OCI-LY7 (cell line): ENCODE results near the gene GADL1. TPM values are rescaled to one million over a fixed set of nuclear protein-coding genes. Genes with fewer than 3 reads are reported as not detected.

Source experiments
- BruUV-seq: library from RNA; stranded (reverse); fragments of 400-500 nt; replicated peaks from 2 replicates; lab custom pipeline; 2021; lab: Mats Ljungman, UMichigan
- CTCF ChIA-PET: fragments of 300-600 bp; sonication (Branson Sonifier 250); formaldehyde crosslinking; loops from one replicate; lab custom pipeline; 2022; ENCODE audit warnings: antibody characterized with exemption; ENCODE audit not compliant: unreplicated experiment; lab: Charles Lee
- POLR2A ChIA-PET: fragments of 300-600 bp; sonication (Branson Sonifier 250); formaldehyde crosslinking; loops from one replicate; lab custom pipeline; 2022; ENCODE audit warnings: antibody characterized with exemption; lab: Charles Lee
- DNase-seq: peaks from one replicate; pipeline ENCODE4 v3.0.0-alpha.2; 2015; ENCODE audit warnings: low spot score
- H2AFZ ChIP-seq: fragments of 200-600 bp; sonication (generic), shearing (Covaris generic); 2 replicates; pipeline ENCODE4 v1.6.1; 2014; ENCODE audit warnings: mild to moderate bottlenecking, antibody characterized with exemption, low read length, moderate library complexity
- H3K27ac ChIP-seq: fragments of 200-600 bp; sonication (generic); 2 replicates; pipeline ENCODE4 v1.5.1; 2014; ENCODE audit warnings: mixed run types, low read depth, mild to moderate bottlenecking, moderate library complexity, low read length, inconsistent platforms; ENCODE audit not compliant: poor library complexity, severe bottlenecking
- H3K36me3 ChIP-seq: fragments of 200-600 bp; sonication (generic); 2 replicates; pipeline ENCODE4 v1.6.1; 2014; ENCODE audit warnings: mild to moderate bottlenecking, antibody characterized with exemption, low read length, moderate library complexity, mixed read lengths; ENCODE audit not compliant: insufficient read depth
- H3K4me1 ChIP-seq: fragments of 200-600 bp; sonication (generic); 2 replicates; pipeline ENCODE4 v1.5.1; 2014; ENCODE audit warnings: mild to moderate bottlenecking, low read length; ENCODE audit not compliant: insufficient read depth, poor library complexity, severe bottlenecking
- H3K4me2 ChIP-seq: fragments of 200-600 bp; sonication (generic); 2 replicates; pipeline ENCODE4 v1.6.1; 2014; ENCODE audit warnings: mild to moderate bottlenecking, low read length
- H3K4me3 ChIP-seq: fragments of 200-600 bp; sonication (generic); 2 replicates; pipeline ENCODE4 v1.5.1; 2014; ENCODE audit warnings: mild to moderate bottlenecking, low read depth, low read length; ENCODE audit not compliant: poor library complexity, severe bottlenecking
- H3K79me2 ChIP-seq: fragments of 200-600 bp; sonication (generic); 2 replicates; pipeline ENCODE4 v1.6.1; 2016; ENCODE audit warnings: low read depth, mild to moderate bottlenecking, low read length, moderate library complexity, mixed read lengths; ENCODE audit not compliant: insufficient read depth
- H3K9me2 ChIP-seq: fragments of 200-600 bp; sonication (generic); 2 replicates; pipeline ENCODE4 v1.6.1; 2016; ENCODE audit warnings: mild to moderate bottlenecking, low read length, mixed read lengths; ENCODE audit not compliant: insufficient read depth
- H3K9me3 ChIP-seq: fragments of 200-600 bp; sonication (generic); 2 replicates; pipeline ENCODE4 v1.6.1; 2014; ENCODE audit warnings: mild to moderate bottlenecking, mixed run types, low read length, mixed read lengths
- H4K20me1 ChIP-seq: fragments of 200-600 bp; sonication (generic); 2 replicates; pipeline ENCODE4 v1.6.1; 2014; ENCODE audit warnings: mild to moderate bottlenecking, antibody characterized with exemption, low read length, moderate library complexity, mixed read lengths; ENCODE audit not compliant: insufficient read depth
- CTCF ChIP-seq: fragments of 200-600 bp; sonication (generic); conservative IDR thresholded peaks from 2 replicates; pipeline ENCODE4 v1.5.1; 2014; ENCODE audit warnings: mild to moderate bottlenecking, antibody characterized with exemption, low read length, moderate library complexity, mixed read lengths
- EZH2phosphoT487 ChIP-seq: fragments of 200-600 bp; sonication (generic); IDR thresholded peaks from 2 replicates; pipeline ENCODE4 v1.6.1; 2018; ENCODE audit warnings: low read depth, borderline replicate concordance, mild to moderate bottlenecking, mixed run types, antibody characterized with exemption, low read length, moderate library complexity, mixed read lengths
- intact Hi-C: fragments of 100-400 bp; cut with micrococcal nuclease; formaldehyde crosslinking; loops from one replicate; pipeline ENCODE4 v1.10.0; 2022; ENCODE audit not compliant: unreplicated experiment
- total RNA-seq, 2 experiments: library from RNA; depleted of rRNA in 1 of 2; stranded (reverse); fragments of >200 nt in 1 of 2; shearing (Covaris generic) in 1 of 2; gene quantifications; 2 replicates each; pipeline ENCODE4 v1.2.3, GENCODE V29; 2014 to 2022

Gene GADL1
- total RNA-seq, 2 experiments from 2014 or later = not detected

- Histone ChIP-seq H3K27ac (peak overlapping the region; percentile 76), H3K36me3 (no peaks in the 10 kb centered on the region), H3K4me2 (peak overlapping the region; percentile 61), H3K9me2 (no peaks in the 10 kb centered on the region), H2AFZ (peak overlapping the region; percentile 78; the same call in 1 of the 2 replicates), H3K9me3 (no peaks in the 10 kb centered on the region; the same call in 1 of the 2 replicates), H3K4me3 (peak overlapping the region; percentile 22), H3K79me2 (no peaks in the 10 kb centered on the region), H4K20me1 (no peaks in the 10 kb centered on the region), H3K4me1 (peaks cover 22% of the 10 kb centered on the region)
- ChIA-PET POLR2A (interaction anchor here (0.5 to 1.3 kb wide), 2 partner anchors 14 to 23 kb away, joined by 4 read pairs; no protein-coding TSS in a partner anchor), CTCF (no interaction called here)
- intact Hi-C loops = no loop called here
- TF ChIP-seq EZH2phosphoT487 (no peak), CTCF (no peak)
- peak; percentile 86 for DNase-seq
- BruUV-seq = no TSS peak
These were observed 174.9 kb downstream of the GADL1 start for GRCh38 chr3:30719536-30719935.

GRCh38 chr3:30713885-30714503, 180.5 kb downstream of the GADL1 start:
- H3K79me2 ChIP-seq = no peaks in the 10 kb centered on the region
- POLR2A ChIA-PET = interaction anchor here (0.6 to 1.6 kb wide), 2 partner anchors 16 to 267 kb away, joined by 3 read pairs; no protein-coding TSS in a partner anchor
- no peaks in the 10 kb centered on the region for H3K36me3 ChIP-seq
- BruUV-seq = no TSS peak
- CTCF ChIA-PET = no interaction called here
- H3K27ac ChIP-seq = no peak overlapping the region
- peaks cover 16% of the 10 kb centered on the region for H3K4me1 ChIP-seq
- no peak overlapping the region for H3K4me3 ChIP-seq
- H2AFZ ChIP-seq = no peak overlapping the region
- no peak for DNase-seq
- no peaks in the 10 kb centered on the region for H4K20me1 ChIP-seq
- intact Hi-C loops = no loop called here
- no peak overlapping the region for H3K4me2 ChIP-seq
- no peaks in the 10 kb centered on the region; the same call in 1 of the 2 replicates for H3K9me3 ChIP-seq
- no peaks in the 10 kb centered on the region for H3K9me2 ChIP-seq
- TF ChIP-seq CTCF (no peak), EZH2phosphoT487 (no peak)

DNA sequence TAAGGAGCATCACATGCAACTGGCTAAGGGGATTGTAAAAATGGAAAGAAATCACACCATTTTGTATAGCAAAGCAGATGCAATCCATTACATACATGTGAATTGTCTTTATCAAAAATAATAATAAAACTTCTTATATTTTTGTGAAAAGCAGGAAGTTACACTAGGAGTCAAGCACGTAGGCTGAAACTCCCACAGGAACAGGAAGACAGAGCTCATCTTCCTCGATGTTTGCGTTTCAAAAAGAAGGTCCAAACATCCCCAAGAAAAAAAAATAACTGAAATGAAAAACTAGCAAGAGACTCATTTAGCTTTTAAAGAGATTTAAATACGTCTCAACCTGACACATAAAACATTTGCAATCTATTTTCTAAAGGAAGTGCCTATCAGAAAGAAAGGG, 181.5 kb downstream of the GADL1 start:
- Histone ChIP-seq H3K36me3 (no peaks in the 10 kb centered on the region), H3K27ac (no peak overlapping the region), H3K4me3 (no peak overlapping the region), H3K4me2 (no peak overlapping the region), H2AFZ (0 out of 2 replicates have a peak overlapping the region, but pooled peaks have one; percentile 10), H3K4me1 (peaks cover 8% of the 10 kb centered on the region), H3K79me2 (no peaks in the 10 kb centered on the region), H3K9me2 (no peaks in the 10 kb centered on the region), H3K9me3 (no peaks in the 10 kb centered on the region), H4K20me1 (no peaks in the 10 kb centered on the region)
- POLR2A ChIA-PET = interaction anchor here (0.6 to 1.6 kb wide), 4 partner anchors 8 to 266 kb away, joined by 3 to 4 read pairs (median 3); no protein-coding TSS in a partner anchor
- TF ChIP-seq CTCF (no peak), EZH2phosphoT487 (no peak)
- no TSS peak for BruUV-seq
- intact Hi-C loops = no loop called here
- CTCF ChIA-PET = no interaction called here
- no peak for DNase-seq
